Stimulated activated CD8-positive, alpha-beta memory T cell treated with anti-CD3 and anti-CD28 coated beads, Interleukin-15, amount 100 ng/mL, for 48 hours (primary cell): Measurements from ENCODE around the gene STX4.

ENCODE experiments used
- DNase-seq, 2 donors: peaks; one replicate each; pipeline ENCODE4 v3.0.0-alpha.2; 2020; ENCODE audit warnings: low read depth in 2 of 2

Gene STX4

GRCh38 chr16:31064882-31065461 lies 31.6 kb downstream of the STX4 start:
- no peak for DNase-seq

- DNase-seq = no peak
These were observed 34.0 kb downstream of the STX4 start for GRCh38 chr16:31067342-31067741.

- DNase-seq = no peak
These were observed 38.5 kb downstream of the STX4 start for GRCh38 chr16:31071861-31072260.

- no peak for DNase-seq
These were observed 39.3 kb downstream of the STX4 start for GRCh38 chr16:31072540-31073141.

- DNase-seq = peak; percentile 79 to 84
These were observed 40.0 kb downstream of the STX4 start for GRCh38 chr16:31073142-31073969.

- peak; percentile 97 to 98 for DNase-seq
These were observed 40.8 kb downstream of the STX4 start, which contains the start of the genes ZNF646 and ZNF668 for GRCh38 chr16:31073970-31074813. ZNF646 (plus strand) TSS chr16:31074422; CDS start chr16:31076325, 1,903 bp downstream. ZNF668 (minus strand) TSS chr16:31074240; CDS start chr16:31064459, 9,781 bp downstream.

- DNase-seq = no peak
These were observed 41.4 kb downstream of the STX4 start for GRCh38 chr16:31074814-31075183.

- no peak for DNase-seq
These were observed 43.0 kb downstream of the STX4 start for GRCh38 chr16:31076319-31076718.

GRCh38 chr16:31077024-31077423 lies 43.7 kb downstream of the STX4 start:
- no peak for DNase-seq

- DNase-seq = no peak
These were observed 44.4 kb downstream of the STX4 start for GRCh38 chr16:31077592-31078396.

GRCh38 chr16:31078597-31079341 lies 45.4 kb downstream of the STX4 start:
- no peak for DNase-seq

GRCh38 chr16:31079342-31079944 lies 46.1 kb downstream of the STX4 start:
- DNase-seq = no peak

GRCh38 chr16:31080035-31080629 lies 46.8 kb downstream of the STX4 start:
- no peak for DNase-seq

- no peak for DNase-seq
These were observed 47.5 kb downstream of the STX4 start for GRCh38 chr16:31080756-31081419.

- no peak for DNase-seq
These were observed 48.3 kb downstream of the STX4 start for GRCh38 chr16:31081428-31082351.

GRCh38 chr16:31082368-31083045 lies 49.1 kb downstream of the STX4 start:
- no peak for DNase-seq

- no peak for DNase-seq
These were observed 49.7 kb downstream of the STX4 start for GRCh38 chr16:31083081-31083480.
